GM10847 (cell line): Measurements from ENCODE around the gene SLC40A1.

Experiments used
- POLR2A ChIP-seq: IDR thresholded peaks from 2 replicates; pipeline ENCODE4 v1.6.1; 2011; ENCODE audit not compliant: insufficient read length; ENCODE audit errors: extremely low read depth

Gene SLC40A1

GRCh38 chr2:189558516-189559272 is 21.9 kb downstream of the SLC40A1 start:
- TF ChIP-seq POLR2A, result no peak

DNA sequence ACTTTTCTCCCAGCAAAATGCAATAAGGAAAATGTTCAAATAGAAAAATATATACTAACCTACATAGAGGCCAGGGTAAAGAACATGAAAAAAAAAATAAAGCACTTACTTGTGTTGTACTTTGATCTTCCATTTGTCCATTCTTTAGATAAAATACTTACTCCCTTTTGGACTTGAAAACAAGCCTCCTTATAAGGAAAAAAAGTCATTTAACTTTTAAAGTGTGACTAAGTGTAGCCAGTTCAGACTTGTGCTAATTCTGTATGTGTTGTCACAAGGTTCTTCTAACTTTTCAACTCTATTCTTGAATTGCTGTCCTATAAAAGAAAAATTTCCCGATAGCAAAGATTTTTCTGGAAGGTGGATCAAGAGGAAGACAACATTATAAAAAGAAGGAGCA is 23.2 kb downstream of the SLC40A1 start:
- no peak for TF ChIP-seq POLR2A

DNA sequence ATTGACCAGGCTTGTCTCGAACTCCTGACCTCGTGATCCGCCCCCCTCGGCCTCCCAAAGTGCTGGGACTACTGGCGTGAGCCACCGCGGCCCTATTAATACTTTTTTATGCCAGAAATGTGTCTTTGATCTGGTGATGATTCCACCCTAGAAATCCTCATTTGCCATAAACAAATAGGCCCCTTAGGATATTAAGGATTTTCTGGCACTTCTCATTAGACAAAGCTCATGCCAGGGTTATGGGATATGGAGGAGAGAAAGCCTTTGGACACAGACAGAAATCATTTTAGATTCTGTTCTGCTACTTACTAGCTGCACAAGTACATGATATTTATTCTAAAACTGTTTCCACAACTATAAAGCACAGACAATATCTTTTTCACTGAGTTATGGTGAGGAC is 24.1 kb downstream of the SLC40A1 start:
- no peak for TF ChIP-seq POLR2A

DNA sequence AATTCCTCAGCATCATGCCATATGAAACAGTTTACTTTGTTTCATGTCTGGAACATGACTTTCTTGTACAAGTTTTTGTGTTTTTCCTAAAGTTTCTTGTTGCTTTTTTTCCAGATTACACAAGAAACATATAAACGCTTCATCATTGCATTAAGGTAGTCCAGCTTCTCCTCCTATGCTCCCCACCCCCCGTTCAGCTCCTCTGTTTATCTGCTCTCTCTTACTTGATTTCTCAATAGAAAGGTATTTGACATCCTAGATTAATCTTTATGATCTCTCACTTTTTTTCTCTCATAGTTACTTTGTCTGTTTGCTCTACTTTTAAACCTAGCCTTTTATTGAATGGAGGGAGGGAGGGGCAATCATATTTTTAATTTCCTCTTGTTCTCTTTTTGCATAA is 25.4 kb downstream of the SLC40A1 start:
- TF ChIP-seq POLR2A, result no peak

GRCh38 chr2:189553504-189554088 is 27.0 kb downstream of the SLC40A1 start:
- no peak for TF ChIP-seq POLR2A

DNA sequence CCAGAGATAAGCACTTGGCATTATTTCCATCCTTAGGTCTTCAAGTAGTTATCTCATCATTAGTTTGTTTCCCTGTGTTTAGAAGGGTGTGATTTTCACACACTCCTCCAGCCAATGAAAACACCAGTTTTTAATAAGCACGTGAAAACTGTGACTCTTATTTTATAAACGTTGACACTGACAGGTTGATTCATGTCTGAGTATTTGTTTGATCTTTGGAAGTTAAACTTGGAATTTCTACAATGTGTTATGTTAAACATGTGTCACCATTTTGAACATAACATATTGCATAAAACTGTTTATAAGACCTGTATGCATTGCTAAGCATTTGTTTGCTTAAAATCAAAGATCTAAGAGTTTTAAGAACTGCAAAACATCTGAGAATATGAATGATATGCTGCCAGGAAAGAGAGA is 27.6 kb downstream of the SLC40A1 start:
- no peak for TF ChIP-seq POLR2A

DNA sequence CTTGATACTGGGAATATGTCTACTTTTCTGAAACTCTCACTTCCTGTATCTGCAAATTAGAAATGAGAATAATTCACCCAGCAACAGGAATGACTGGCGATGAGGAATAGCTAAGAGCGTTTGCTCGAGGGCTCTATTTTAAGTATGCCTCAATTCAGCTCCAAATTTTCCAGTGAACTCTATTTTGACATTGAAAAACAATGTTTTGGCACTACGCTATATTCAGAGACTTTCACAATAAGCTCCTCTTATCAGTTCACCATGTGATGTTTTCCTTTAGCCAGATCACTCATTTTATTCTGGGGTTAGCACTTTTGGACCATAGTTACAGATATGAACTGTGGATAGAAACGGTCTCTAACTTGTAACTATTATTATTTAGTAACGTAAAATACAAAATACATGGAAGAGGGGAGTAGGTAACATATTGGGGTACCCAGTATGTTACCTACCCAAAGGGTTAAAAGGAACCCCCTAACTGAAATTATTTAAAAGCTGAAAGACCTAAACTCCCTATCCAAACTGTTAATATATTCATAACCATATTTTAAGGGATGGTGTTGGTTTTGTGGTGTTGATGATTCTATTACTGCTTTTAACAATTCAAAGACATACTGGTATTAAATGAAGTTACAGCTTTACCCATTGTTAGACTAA is 28.1 kb downstream of the SLC40A1 start:
- TF ChIP-seq POLR2A, result no peak

DNA sequence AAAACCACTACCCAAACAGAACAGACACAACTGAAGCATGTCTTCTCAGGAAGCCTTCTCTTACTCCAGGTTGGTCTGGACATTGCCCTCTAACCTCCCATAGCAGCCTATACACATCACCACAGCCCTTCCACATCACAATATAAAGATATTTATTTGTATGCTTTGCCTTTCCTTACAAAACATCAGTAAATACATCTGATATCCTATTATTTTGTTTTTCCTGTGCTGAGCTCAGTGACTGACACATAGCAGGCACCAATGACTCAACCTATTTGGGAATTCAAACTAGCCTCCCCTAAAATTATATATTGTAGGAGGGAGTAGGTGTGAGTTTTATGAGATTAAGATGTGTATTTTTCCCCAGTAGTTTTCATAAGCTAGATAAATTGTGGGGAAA is 28.8 kb downstream of the SLC40A1 start:
- TF ChIP-seq POLR2A, result no peak

- TF ChIP-seq POLR2A, result no peak
Measured at GRCh38 chr2:189549449-189549832, 31.1 kb downstream of the SLC40A1 start.

DNA sequence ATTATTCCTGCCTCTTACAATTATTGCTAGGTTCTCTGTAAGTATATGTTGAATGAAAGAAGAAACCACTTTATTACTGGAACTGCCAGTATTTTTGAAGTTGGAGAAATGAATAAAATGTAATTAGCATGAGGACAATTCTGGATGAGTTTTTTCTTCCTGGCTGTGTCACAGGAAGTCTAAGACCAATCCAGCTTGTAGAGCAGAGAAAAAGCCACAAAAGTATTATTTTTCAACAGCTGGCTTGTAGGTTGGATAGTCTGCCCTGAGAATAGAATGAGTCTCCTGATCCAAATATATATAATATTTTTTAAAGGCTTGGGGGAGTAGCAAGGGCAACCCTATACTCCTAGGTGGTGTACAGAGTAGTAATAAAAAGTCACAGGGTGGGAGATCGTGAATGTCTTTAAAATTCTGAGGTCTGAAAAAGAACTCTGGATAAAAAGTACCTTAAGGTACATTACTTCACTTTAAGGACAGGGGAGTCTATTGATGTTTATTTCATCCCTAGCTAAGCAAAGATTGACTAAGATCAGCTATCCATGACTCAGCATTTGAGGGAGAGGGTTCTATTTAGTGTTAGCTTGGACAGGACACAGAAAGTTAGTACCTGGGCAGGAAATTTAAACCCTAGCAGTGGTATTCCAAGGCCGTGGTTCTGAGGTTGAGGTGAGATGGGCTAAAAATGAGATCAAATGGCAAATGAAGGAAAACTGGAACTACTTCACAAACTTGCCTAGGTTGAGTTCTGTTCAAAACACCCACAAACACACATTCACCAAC is 31.7 kb downstream of the SLC40A1 start:
- TF ChIP-seq POLR2A, result no peak

- TF ChIP-seq POLR2A, result no peak
Measured at GRCh38 chr2:189545418-189545817, 35.2 kb downstream of the SLC40A1 start.

DNA sequence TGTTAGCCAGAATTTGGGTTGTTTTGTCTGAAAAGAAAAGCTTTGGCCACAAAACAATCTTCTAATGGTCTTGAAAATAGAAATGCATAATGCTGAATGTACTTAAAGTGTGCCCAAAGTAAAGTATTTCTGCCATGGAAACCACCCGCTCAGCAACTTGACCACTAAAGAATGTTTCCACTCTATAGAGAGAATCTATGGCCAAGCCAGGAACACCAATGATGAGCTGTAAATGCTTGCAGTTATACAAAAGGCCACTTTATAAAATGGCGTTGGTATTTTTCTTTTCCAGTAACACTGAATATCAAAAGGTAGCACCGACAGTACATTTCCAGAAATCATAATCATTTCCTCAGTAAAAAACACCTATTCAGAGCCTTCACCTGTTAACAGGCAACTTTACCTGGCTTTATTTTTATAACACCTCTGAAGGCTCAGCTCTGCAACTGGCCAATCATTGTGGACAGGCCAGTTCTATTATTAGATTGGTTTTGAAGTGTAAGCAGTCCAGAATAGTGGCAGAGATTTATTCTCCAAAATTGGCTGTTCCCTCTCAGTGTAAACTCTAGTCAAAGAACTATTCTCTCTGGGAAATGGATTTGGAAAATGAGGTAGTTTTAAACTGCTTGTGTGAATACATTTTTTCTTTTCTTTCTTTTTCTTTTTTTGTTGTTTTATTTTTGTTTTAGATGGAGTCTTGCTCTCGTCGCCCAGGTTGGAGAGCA is 36.1 kb downstream of the SLC40A1 start:
- no peak for TF ChIP-seq POLR2A

DNA sequence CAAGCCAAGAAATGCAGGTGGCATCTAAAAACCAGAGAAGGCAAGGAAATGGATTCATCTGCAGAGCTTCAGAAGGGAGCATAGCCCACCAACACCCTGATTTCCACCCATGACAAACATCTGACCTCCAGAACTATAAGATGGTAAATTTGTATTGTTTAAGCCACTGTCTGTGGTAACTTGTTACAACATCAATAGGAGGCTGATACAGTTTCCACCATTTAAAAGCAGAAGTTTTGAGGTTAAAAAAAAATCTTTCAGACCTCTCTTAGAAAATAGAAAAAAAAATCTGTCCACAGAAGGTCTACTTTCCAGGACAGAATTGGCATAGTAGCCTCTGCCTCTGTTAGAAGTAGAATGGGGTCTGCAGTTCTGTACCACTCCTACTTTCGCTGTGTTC is 37.2 kb downstream of the SLC40A1 start:
- no peak for TF ChIP-seq POLR2A

- no peak for TF ChIP-seq POLR2A
Measured at GRCh38 chr2:189542145-189542882, 38.3 kb downstream of the SLC40A1 start.
